ENCODE measurements around the gene PFDN1.

PFDN1 gene

GRCh38 chr5:140236891-140237598 lies 65.9 kb downstream of the PFDN1 start:
- no peak for DNase-seq

GRCh38 chr5:140235791-140236551 lies 66.9 kb downstream of the PFDN1 start:
- no peak for DNase-seq

- no peak for DNase-seq
Measured at GRCh38 chr5:140234377-140234989, 68.4 kb downstream of the PFDN1 start.

- no peak for DNase-seq
Measured at GRCh38 chr5:140232731-140233130, 70.2 kb downstream of the PFDN1 start.

- DNase-seq, result no peak
Measured at GRCh38 chr5:140230373-140230772, 72.5 kb downstream of the PFDN1 start.

- DNase-seq, result no peak
Measured at GRCh38 chr5:140228364-140228837, 74.5 kb downstream of the PFDN1 start.

- no peak for DNase-seq
Measured at GRCh38 chr5:140227046-140227445, 75.9 kb downstream of the PFDN1 start.

GRCh38 chr5:140225396-140225795 lies 77.5 kb downstream of the PFDN1 start:
- no peak for DNase-seq

- DNase-seq, result no peak
Measured at GRCh38 chr5:140224658-140225057, 78.2 kb downstream of the PFDN1 start.

- DNase-seq, result no peak
Measured at GRCh38 chr5:140223567-140223966, 79.3 kb downstream of the PFDN1 start.

- DNase-seq, result no peak
Measured at GRCh38 chr5:140222416-140222815, 80.5 kb downstream of the PFDN1 start.

- no peak for DNase-seq
Measured at GRCh38 chr5:140221697-140222223, 81.1 kb downstream of the PFDN1 start.

- DNase-seq, result no peak
Measured at GRCh38 chr5:140220698-140221064, 82.2 kb downstream of the PFDN1 start.

- DNase-seq, result no peak
Measured at GRCh38 chr5:140220032-140220697, 82.7 kb downstream of the PFDN1 start.

GRCh38 chr5:140219068-140219991 lies 83.6 kb downstream of the PFDN1 start:
- no peak for DNase-seq

GRCh38 chr5:140217299-140218026 lies 85.4 kb downstream of the PFDN1 start:
- no peak for DNase-seq

GRCh38 chr5:140216478-140217074 lies 86.3 kb downstream of the PFDN1 start:
- no peak for DNase-seq

- DNase-seq, result no peak
Measured at GRCh38 chr5:140215276-140215675, 87.6 kb downstream of the PFDN1 start.

- no peak for DNase-seq
Measured at GRCh38 chr5:140214831-140215230, 88.1 kb downstream of the PFDN1 start.

- no peak for DNase-seq
Measured at GRCh38 chr5:140213370-140213983, 89.4 kb downstream of the PFDN1 start.

Measured in DMS53 (cell line).